Activated CD4-positive, CD25-positive, alpha-beta regulatory T cell treated with anti-CD3 and anti-CD28 coated beads, Interleukin-2, amount 50 U/mL, for 72 hours (primary cell): ENCODE measurements around the gene SARS2.
A peak's percentile ranks its signal among the peaks of the same experiment; 100 is the strongest.

Experiments used
- DNase-seq: peaks from one replicate; pipeline ENCODE4 v3.0.0; 2021

The SARS2 gene

DNA sequence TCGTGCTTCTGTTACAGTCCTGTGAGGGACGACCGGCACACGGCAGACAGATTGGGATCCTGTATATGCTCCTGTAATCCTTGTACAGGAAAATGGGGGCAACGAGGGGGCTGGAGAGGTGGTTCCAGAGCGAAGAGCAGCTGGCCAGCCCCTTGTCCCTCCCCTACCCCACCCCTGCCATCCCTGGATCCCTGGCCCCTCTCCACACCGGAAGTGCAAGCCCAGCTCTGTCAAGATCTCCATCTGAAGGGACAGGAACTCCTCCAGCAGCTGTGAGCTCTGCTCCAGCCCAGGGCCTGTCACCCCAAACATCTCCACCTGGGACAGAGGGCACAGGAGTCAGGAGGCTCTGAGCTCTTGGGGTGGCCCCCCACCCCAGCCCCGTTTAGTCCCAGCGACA lies 13.0 kb downstream of the SARS2 start:
- no peak for DNase-seq

DNA sequence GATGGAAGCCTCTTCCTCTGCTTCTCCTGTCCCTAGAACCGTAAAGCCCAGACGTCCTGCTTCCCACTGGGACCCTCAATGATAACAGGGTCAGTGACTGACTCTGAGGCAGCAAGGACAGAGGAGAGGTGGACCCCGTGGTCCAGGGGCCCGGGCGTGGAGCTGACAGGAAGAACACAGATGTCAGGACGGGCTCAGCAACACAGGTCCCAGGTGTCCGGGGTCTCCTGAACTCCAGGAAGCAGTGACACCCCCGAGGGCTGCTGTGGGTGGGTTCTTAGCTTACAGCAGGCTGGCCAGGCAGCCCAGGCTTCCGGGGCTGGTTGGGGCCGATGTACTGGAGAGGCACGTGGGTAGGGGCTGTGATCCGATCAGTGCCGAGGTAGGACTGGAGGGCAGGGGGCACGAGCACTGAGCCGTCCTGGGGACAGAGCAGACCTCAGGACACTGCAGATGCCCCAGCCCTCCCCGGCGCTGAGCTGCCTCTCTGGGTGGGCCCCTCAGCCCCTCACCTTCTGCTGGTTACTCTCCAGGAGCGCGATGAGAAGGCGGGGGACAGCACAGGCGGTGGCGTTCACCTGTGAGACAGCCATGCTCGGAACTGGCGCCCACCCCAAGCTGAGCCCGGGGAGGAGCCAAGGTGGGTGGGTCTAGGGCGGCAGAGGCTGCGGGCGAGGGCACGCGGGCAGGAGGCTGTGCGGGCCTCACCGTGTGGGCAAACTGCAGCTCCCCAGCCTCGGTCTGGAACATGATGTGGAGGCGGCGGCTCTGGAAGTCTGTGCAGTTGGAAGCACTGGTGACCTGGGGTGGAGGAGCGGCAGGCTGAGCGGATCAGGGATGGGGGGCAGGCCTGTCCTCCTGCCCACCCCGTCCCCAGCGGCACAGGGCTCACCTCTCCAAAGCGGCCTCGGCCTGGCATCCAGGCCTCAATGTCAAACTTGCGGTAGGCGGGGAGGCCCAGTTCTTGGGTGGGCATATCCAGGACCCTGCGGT lies 14.9 kb downstream of the SARS2 start:
- DNase-seq = no peak

DNA sequence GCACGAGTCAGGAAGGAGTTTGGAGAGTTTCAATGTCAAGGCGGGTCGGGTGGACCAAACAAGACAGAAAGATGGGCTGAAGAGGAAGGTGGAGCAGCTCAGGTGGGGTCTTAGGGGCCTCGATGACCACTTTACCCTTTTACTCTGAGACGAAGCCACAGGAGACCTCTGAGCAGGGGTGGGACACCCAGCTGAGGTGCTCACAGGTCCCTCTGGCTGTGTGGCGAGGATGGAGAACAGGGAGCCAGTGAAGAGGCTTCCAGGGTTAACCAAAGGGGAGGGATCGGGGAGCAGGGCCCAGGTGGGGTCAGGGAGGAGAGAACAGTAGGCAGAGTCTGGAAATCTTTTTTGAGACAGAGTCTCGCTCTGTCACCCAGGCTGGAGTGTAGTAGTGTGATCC lies 16.6 kb downstream of the SARS2 start:
- DNase-seq = no peak

DNA sequence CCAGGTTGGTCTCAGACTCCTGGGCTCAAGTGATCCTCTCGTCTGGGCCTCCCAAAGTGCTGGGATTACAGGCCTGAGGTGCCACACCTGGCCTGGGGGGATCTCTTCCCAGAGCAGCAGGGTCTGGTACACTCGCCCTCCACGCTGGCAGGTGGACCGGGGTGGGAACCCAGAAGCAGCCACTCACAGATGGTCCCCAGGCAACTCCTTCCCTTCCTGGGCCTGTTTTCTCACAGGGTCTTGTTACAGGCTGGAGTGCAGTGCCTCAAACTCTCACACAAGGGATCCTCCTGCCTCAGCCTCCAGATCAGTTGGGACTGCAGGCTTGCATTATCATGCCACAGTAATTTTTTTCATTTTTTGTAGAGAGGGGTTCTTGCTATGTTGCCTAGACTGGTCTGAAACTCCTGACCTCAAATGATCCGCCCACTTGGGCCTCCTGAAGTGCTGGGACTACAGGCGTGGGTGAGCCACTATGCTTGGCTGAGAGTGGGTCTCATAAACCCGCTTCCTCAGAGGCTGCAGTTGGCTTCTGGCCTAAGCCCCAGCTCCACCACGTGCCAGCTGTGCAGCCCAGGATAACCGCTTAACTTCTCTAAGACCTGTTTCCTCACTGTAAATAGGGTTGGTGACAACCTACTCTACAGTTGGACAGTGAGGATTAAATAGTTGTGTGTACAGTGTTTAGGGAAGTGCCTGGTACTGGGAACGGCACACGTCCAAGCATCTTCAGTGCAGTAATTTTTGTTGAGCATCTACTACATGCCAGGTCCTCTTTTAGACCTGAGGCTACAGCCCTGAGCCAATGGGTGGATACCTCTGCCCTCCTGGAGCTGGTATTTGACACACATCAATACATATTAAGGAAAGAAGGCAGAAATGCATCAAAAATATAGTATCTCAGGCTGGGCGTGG lies 17.7 kb downstream of the SARS2 start:
- no peak for DNase-seq

DNA sequence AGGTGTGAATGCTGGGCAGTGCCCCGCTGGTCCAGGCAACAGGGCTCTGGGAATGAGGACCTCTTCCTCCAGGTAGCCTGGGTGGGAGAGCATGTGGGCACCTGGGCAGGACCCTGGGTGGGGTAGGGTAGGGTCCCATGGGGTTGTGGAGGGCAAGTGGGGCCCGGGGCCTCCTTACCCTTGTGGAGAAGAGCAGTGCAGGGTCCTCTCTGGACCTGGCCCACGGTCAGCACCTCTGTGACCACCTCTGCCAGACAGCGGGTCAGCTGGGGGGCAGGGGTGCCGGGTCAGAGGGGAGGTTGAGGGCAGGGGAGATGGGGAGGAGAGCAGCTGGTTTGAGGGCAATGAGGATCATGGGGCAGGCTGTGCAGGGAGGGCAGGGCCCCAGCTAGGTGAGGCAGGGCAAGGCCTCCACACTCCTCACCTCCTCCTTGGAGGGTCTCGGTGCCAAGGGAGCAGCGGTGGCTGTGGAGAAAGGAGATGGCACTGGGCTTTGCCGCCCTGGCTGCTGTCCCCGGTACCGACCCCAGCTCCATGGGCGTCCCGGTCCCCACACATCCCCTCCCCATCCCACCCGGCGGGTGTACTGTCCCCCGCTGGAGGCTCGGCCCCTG lies 19.1 kb downstream of the SARS2 start:
- no peak for DNase-seq

DNA sequence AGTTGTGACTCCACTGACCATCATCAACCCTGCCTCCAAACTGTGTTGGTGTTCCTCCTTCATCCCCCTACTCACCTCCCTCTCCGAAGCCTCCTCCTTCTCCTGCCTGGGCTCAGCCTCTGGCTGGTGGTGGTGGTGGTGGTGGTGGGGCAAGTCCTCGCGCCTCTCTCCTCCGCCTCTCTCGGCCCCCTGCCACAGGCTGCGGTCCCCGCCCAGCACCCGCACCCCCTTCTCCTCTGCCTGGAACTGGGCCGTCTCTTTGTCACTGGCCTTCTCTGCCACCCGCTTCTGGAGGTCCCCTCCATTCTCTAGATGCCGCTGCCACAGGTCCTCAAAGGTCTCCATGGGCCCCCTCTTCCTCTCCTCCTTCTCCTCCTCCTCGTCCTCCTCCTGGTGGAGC lies 20.1 kb downstream of the SARS2 start:
- DNase-seq = no peak

DNA sequence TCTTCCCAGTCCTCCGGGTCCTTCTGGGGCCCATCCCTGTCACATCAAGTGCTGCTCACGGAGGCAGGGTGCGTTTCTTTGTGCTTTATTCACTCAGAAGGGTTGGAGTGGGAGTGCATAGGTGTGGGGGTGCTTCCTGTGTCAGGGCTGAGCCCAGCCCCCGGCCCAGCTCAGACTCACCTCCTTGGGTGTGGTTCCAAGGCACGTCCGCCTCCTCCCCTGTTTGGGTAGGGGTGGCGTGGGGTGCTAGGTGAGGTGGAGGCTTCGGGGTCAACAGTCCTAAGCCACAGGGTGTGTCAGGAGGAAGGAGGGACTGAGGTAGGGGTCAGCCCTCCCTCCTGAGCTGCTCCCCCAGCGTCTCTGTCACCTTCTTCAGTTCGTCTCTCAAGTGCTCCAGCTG lies 21.7 kb downstream of the SARS2 start:
- DNase-seq = no peak

DNA sequence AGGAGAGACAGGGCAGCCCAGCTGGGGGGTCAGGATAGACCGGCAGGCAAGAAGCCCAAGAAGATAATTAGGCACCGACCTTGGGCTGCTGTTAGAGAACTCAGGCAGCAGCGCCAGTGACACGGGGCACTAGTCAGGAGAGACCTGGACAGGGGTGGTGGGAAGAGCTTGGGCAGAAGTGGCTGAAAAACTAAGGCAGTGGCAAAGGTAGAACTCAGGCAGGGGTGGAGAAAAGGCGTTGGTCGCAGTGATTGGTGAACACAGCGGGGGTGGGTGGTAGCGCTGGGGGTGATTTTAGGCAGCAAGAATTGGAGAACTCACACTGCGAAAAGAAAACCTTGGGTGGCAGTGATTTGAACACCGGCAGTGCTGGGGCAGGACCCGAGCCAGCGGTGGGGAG lies 22.9 kb downstream of the SARS2 start:
- DNase-seq = no peak

DNA sequence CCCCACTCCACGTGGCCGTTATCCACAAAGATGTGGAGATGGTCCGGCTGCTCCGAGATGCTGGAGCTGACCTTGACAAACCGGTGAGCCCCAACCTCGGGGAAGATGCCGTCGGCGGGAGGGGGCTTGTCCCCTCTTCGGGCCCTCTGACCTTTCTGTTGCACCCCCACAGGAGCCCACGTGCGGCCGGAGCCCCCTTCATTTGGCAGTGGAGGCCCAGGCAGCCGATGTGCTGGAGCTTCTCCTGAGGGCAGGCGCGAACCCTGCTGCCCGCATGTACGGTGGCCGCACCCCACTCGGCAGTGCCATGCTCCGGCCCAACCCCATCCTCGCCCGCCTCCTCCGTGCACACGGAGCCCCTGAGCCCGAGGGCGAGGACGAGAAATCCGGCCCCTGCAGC lies 23.3 kb downstream of the SARS2 start:
- no peak for DNase-seq

DNA sequence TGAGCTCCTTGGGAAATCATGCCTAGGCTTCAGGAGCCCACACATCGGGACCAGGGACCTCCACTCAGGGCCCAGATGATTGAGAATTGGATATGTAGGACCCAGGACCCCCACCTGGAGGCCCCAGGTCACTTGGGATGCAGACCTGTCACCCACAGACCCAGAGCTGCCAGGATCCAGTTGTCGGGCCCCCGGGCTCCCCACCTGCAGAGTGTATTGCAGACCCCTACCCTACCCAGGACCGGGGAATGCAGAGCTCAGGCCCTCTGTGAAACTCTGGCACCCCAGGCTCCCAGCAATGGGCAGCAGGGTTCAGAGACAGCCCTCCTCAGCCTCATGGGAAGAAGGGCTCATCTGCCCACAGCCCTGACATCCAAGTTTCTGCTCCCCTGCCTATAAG lies 24.9 kb downstream of the SARS2 start:
- no peak for DNase-seq

DNA sequence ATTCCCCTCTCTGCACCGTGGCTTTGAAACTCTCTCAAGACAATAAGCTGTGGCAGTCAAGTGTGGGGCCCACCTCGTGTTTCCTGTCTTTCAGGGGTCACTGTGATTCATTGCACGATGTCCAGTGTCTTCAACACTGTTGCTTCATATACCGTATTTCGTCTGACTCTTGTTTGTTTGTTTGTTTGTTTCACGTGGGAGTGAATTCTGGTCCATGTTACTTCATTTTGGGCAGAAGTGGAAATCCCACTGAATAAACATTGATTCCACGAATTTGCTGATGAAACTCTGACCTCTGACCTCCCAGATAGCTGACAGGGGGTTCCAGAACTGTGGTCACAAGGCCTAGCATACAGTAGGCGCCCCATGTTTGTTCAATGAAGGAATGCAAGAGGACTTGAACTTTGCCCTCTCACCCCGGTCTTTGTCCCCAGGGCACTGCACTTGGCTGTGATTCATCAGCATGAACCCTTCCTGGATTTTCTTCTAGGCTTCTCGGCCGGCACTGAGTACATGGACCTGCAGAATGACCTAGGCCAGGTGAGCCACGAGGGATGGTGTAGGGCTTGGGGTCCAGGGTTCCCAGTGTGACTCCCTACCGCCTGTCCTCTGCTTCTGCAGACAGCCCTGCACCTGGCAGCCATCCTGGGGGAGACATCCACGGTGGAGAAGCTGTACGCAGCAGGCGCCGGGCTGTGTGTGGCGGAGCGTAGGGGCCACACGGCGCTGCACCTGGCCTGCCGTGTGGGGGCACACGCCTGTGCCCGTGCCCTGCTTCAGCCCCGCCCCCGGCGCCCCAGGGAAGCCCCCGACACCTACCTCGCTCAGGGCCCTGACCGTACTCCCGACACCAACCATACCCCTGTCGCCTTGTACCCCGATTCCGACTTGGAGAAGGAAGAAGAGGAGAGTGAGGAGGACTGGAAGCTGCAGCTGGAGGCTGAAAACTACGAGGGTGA lies 25.7 kb downstream of the SARS2 start:
- no peak for DNase-seq

DNA sequence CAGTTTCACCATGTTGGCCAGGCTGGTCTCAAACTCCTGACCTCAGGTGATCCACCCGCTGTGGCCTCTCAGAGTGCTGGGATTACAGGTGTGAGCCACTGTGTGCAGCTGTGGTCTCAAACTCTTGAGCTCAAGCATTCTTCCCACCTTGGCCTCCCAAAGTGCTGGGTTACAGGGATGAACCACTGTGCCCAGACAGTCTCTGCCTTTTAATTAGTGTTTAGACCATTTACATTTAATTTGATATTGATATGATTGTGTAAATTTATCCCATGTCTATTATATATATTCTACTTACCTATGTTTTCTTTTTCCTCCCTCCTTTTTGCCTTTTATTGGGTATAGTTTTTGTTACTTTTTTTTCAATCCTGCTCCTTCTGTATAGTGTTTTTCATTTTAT lies 28.9 kb downstream of the SARS2 start:
- DNase-seq = no peak

DNA sequence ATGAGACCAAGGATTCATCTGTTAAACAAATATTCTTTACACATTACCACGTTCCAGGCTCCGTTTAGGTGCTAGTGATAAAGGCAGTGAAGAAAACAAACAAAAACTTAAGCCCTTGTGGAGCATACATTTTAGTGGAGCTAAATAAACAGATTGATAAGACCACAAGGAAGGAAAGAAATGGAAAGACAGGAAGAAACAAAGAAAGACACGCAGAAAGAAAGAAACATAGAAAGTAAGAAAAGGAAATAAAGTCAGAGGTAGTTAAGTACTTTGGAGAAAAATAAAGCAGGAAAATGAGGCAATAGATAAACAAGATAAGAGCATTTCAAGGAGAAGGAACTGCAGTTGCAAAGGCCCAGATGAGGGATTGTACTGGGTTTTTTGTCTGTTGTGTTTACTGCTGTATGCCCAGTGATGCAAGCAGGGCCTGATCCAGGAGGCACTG lies 29.8 kb downstream of the SARS2 start:
- no peak for DNase-seq

DNA sequence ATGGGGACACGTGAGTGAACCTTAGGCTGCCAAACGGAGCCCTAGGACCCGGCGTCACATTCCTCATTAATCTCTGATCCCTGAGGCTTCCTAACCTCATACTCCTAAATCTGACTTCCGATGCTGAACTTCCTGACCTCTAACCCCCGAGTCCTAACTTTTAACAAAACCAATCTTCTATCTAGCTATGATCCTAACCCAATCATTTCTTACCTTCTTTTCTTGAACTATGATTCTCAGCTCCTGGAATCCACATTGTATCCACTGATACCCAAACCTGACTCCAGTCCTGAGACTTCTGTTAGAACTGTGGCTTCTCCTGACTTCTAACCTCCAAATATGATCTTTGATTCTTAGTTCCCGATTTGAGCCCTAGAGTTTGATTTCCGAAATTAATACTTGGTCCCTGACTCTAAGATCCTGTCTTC lies 30.3 kb downstream of the SARS2 start:
- no peak for DNase-seq

DNA sequence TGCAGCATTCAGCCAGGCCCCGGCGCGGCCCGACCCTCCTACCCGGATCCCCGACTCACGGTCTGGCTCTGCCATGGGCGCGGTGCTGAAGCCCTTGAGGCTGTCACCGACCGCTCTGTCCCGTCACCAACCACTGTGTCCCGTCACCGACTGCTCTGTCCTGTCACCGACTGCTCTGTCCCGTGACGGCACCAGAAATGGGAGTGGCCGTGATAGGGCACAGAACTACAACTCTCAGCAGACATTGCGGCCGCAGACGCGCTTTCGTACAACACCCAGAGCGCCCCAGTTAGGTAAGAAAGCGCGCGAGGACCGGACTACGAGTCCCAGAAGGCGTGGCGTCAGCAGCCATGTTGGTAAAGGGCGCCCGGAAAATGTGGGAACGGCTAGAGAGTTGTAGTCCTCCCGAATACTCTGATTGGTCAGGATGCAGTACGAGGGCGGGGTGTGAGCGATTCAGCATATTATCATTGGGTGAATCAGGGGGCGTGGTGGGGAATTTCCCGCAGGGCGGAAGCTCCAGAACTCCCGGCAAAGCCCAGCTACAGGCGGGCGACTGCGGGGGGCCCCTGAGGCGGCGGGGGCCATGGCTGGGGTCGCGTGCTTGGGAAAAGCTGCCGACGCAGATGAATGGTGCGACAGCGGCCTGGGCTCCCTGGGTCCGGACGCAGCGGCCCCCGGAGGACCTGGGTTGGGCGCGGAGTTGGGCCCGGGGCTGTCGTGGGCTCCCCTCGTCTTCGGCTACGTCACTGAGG lies 30.9 kb downstream of the SARS2 start, which contains the start of the genes NFKBIB and SIRT2:
TSS of gene NFKBIB (plus strand) at position 523 of the 755 bp plus-strand sequence. CDS start at position 587, 64 bp downstream.
TSS of gene SIRT2 (minus strand) at position 172 of the 755 bp plus-strand sequence. CDS start at position 75, 97 bp downstream.
- peak; percentile 94 for DNase-seq

DNA sequence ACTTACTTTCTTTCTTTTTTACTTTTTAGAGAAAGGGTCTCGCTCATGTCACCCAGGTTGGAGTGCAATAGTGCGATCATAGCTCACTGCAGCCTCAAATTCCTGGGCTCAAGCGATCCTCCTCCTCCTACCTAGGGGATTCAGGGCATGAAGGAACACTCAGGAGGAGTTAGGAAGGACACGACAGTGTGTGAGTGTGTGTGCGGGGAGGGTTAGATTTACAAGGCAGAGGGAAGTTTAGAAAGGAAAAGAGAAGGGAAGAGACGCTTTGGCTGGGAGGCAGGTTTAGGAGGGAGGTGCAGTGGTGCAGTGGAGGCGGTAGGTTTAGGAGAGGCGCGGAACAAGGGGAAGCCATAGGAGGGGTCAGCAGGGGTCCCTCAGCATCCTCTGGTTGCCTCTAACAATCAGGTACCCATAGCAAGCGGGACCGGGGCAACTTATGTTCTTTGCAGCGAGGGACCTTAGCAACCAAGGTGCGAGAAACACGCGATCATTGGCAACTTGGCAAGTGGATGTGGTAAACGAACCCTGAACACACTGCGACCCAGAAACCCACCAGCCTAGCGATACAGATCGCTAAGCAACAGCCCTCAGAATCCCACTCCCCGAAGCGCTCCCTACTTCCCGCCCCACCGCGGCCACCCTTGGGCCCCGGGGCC lies 31.6 kb downstream of the SARS2 start:
- DNase-seq = no peak

DNA sequence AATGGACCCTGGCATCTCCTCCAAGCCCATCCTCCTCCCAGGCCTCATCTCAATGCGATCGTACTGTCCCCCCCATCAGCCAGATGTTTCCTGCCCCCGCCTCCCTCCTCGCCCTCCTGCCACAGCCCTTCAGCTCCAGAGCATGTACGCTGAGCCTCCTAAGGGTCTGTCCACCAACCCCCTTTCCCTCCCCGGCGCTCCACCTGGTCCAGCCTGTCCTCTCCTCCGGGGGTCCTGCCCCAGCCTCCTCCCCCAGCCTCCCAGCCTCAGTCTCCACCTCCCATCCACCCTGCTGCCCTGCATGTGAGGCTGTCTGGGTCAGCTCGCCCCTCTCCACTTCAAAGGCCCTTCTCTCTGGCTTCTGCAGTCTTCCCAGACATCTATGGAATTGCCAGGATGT lies 35.6 kb downstream of the SARS2 start:
- DNase-seq = no peak

DNA sequence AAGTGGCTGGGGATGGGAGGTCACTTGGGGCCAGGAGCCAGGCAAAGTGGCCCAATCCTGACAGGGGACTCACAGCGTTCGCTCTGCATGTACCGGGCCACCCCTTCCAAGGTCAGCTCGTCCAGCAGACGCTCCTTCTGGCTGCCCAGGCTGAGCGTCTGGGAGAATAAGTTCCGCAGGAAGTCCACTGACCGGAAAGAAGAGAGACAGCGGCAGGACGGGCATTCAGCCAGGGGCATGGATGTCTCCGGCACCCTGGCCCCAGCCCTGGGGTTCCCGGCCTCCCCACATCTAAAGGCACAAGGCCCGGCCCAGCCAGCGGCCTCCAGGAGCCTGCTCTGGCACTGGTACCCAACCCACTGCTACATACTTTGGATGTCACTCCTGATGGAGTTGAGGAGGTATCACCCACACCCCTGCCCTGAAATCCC lies 37.2 kb downstream of the SARS2 start:
- no peak for DNase-seq

DNA sequence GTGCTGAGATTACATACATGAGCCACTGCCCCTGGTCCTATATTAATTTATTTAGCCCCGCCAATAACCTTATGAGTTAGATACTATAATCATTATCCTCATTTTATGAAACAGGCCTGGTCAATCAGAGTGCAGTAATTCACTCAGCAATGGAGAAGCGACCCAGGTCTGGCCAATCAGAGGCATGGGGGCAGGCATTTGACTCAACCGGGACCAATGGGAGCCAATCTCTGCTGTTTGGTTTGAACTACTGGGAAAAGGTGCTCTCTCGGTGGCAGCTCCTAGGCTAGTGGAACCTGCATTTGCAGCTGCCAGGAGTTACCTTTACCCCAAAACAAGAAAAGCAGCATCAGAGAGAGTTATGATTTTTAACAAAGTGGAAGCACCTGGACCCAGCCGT lies 37.7 kb downstream of the SARS2 start:
- DNase-seq = no peak

DNA sequence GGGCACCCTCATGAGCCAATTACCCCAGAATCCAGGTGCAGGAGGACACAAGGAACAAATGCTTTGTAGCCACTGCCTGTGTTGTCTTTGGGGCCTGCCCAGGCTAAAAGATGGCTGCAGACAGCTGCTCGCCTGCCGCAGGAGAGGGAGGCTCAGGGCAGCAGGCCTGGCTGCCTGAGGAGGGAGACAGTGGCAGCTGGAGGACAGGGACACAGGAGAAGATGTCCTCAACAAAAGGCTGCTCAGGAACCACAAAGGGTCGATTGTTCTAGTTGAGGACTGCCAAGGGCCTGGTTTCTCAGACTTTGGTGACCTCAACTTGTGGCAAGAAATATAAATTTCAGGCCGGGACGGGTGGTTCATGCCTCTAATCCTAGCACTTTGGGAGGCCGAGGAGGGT lies 38.8 kb downstream of the SARS2 start:
- DNase-seq = no peak
